H1 (cell line): Measurements from ENCODE around the gene TBC1D20. TPM values are rescaled to one million over a fixed set of nuclear protein-coding genes. Genes with fewer than 3 reads are reported as not detected.

ENCODE experiments used
- CTCF ChIA-PET: fragments of 300-600 bp; sonication (Branson Sonifier 250); formaldehyde crosslinking; loops from one replicate; lab custom pipeline; 2021; ENCODE audit not compliant: partially characterized antibody; lab: Charles Lee
- POLR2A ChIA-PET: fragments of 300-600 bp; sonication (Branson Sonifier 250); formaldehyde crosslinking; loops from one replicate; lab custom pipeline; 2021; ENCODE audit warnings: inconsistent platforms; ENCODE audit not compliant: partially characterized antibody; lab: Charles Lee
- DNase-seq, 2 experiments: peaks; one replicate each; pipeline versions ENCODE4 v3.0.0 to v3.0.0-alpha.2; 2010 to 2022; ENCODE audit warnings: low spot score in 2 of 2, low read depth in 1 of 2, mixed read lengths in 1 of 2
- FAIRE-seq: peaks from 2 replicates; lab custom pipeline; 2011; peaks lifted over from hg19 to GRCh38; lab: Jason Lieb, UNC
- H2AFZ ChIP-seq: 2 replicates; pipeline ENCODE4 v1.8.1; 2012; ENCODE audit warnings: low read length, inconsistent platforms
- H2AK5ac ChIP-seq: 2 replicates; pipeline ENCODE4 v1.6.1; 2013; ENCODE audit warnings: low read depth, low read length
- H2BK120ac ChIP-seq: replicated peaks from 2 replicates; pipeline ENCODE3; 2013; ENCODE audit warnings: low read depth, low read length, inconsistent platforms
- H2BK12ac ChIP-seq: 2 replicates; pipeline ENCODE4 v1.6.1; 2013; ENCODE audit warnings: low read depth, low read length
- H2BK15ac ChIP-seq: 2 replicates; pipeline ENCODE4 v1.6.1; 2013; ENCODE audit warnings: low read length
- H2BK20ac ChIP-seq: 2 replicates; pipeline ENCODE4 v1.6.1; 2013; ENCODE audit warnings: low read length
- H2BK5ac ChIP-seq: 2 replicates; pipeline ENCODE4 v1.6.1; 2013; ENCODE audit warnings: low read depth, low read length
- H3K14ac ChIP-seq: 2 replicates; pipeline ENCODE4 v1.6.1; 2013; ENCODE audit warnings: inconsistent platforms; ENCODE audit not compliant: insufficient read length
- H3K18ac ChIP-seq: 2 replicates; pipeline ENCODE4 v1.6.1; 2013; ENCODE audit warnings: low read length; ENCODE audit errors: extremely low read depth
- H3K23ac ChIP-seq: 2 replicates; pipeline ENCODE4 v1.6.1; 2013; ENCODE audit warnings: inconsistent platforms; ENCODE audit not compliant: insufficient read length
- H3K23me2 ChIP-seq: 2 replicates; pipeline ENCODE4 v1.6.1; 2013; ENCODE audit warnings: low read depth, low read length
- H3K27ac ChIP-seq: 2 replicates; pipeline ENCODE4 v1.6.1; 2011; ENCODE audit warnings: low read depth, low read length, inconsistent platforms
- H3K27me3 ChIP-seq, 4 experiments: replicated peaks in 1 of 4; 1 replicate in 1 of 4; 2 replicates in 3 of 4; pipeline versions ENCODE4 v1.6.1 to v1.8.1; 2011 to 2013; ENCODE audit warnings: low read length in 3 of 4, mild to moderate bottlenecking in 3 of 4, inconsistent platforms in 2 of 4, mixed read lengths in 2 of 4, moderate library complexity in 1 of 4; ENCODE audit not compliant: control insufficient read depth in 3 of 4, insufficient read depth in 3 of 4; ENCODE audit errors: extremely low read depth in 1 of 4
- H3K36me3 ChIP-seq, 4 experiments: 2 replicates each; pipeline versions ENCODE4 v1.6.1 to v1.8.1; 2011 to 2013; ENCODE audit warnings: mild to moderate bottlenecking in 4 of 4, low read length in 3 of 4, moderate library complexity in 2 of 4, control low read depth in 1 of 4, inconsistent platforms in 1 of 4; ENCODE audit not compliant: insufficient read depth in 4 of 4, control insufficient read depth in 2 of 4
- H3K4ac ChIP-seq: replicated peaks from 2 replicates; pipeline ENCODE3; 2013; ENCODE audit warnings: low read length, low read depth, mixed read lengths, inconsistent platforms; ENCODE audit not compliant: insufficient read length
- H3K4me1 ChIP-seq, 4 experiments: replicated peaks in 1 of 4; 1 replicate in 1 of 4; 2 replicates in 3 of 4; pipeline versions ENCODE4 v1.6.1 to v1.8.1; 2011 to 2013; ENCODE audit warnings: low read length in 3 of 4, inconsistent platforms in 2 of 4, mixed read lengths in 1 of 4; ENCODE audit not compliant: insufficient read depth in 4 of 4, control insufficient read depth in 3 of 4
- H3K4me2 ChIP-seq, 2 experiments: 2 replicates each; pipeline versions ENCODE4 v1.6.1 to v1.8.1; 2011 to 2013; ENCODE audit warnings: low read depth in 2 of 2, low read length in 2 of 2, control low read depth in 1 of 2, inconsistent platforms in 1 of 2, mild to moderate bottlenecking in 1 of 2; ENCODE audit not compliant: insufficient read depth in 1 of 2
- H3K4me3 ChIP-seq, 4 experiments: fragments of 200-600, 300-600 bp in 1 of 4; sonication (generic), shearing (Covaris generic), sonication (Bioruptor Twin) in 1 of 4; 2 replicates each; pipeline versions ENCODE4 v1.5.1 to v1.8.1; 2011 to 2016; ENCODE audit warnings: low read length in 4 of 4, low read depth in 3 of 4, control low read depth in 2 of 4, inconsistent platforms in 2 of 4, mild to moderate bottlenecking in 2 of 4, mixed read lengths in 1 of 4, moderate library complexity in 1 of 4; ENCODE audit not compliant: insufficient read depth in 2 of 4; ENCODE audit errors: extremely low read depth in 1 of 4
- H3K56ac ChIP-seq: replicated peaks from 2 replicates; pipeline ENCODE3; 2013; ENCODE audit warnings: low read depth, mild to moderate bottlenecking, mixed read lengths, low read length, inconsistent platforms; ENCODE audit not compliant: insufficient read length
- H3K79me1 ChIP-seq: 2 replicates; pipeline ENCODE4 v1.6.1; 2013; ENCODE audit warnings: low read depth, low read length, control low read depth
- H3K79me2 ChIP-seq, 2 experiments: 2 replicates each; pipeline versions ENCODE4 v1.6.1 to v1.8.1; 2012 to 2013; ENCODE audit warnings: low read length in 2 of 2, mild to moderate bottlenecking in 2 of 2, inconsistent platforms in 1 of 2; ENCODE audit not compliant: insufficient read depth in 2 of 2, control insufficient read depth in 1 of 2
- H3K9ac ChIP-seq, 4 experiments: replicated peaks in 1 of 4; 1 replicate in 1 of 4; 2 replicates in 3 of 4; pipeline versions ENCODE4 v1.6.1 to v1.8.1; 2011 to 2013; ENCODE audit warnings: low read depth in 3 of 4, low read length in 3 of 4, control low read depth in 2 of 4, mild to moderate bottlenecking in 2 of 4, moderate library complexity in 2 of 4, inconsistent platforms in 1 of 4; ENCODE audit errors: extremely low read depth in 1 of 4
- H3K9me3 ChIP-seq, 2 experiments: 2 replicates each; pipeline versions ENCODE4 v1.6.1 to v1.8.1; 2012 to 2013; ENCODE audit warnings: mild to moderate bottlenecking in 2 of 2, moderate library complexity in 2 of 2, control low read depth in 1 of 2, inconsistent platforms in 1 of 2, low read depth in 1 of 2, low read length in 1 of 2, mixed read lengths in 1 of 2; ENCODE audit not compliant: insufficient read depth in 2 of 2
- H4K20me1 ChIP-seq, 2 experiments: replicated peaks in 1 of 2; 2 replicates each; pipeline versions ENCODE3 to v1.8.1; 2011 to 2013; ENCODE audit warnings: inconsistent platforms in 2 of 2, low read length in 2 of 2, mild to moderate bottlenecking in 1 of 2; ENCODE audit not compliant: insufficient read depth in 2 of 2, control insufficient read depth in 1 of 2
- H4K5ac ChIP-seq: 2 replicates; pipeline ENCODE4 v1.6.1; 2013; ENCODE audit warnings: low read length, low read depth, mixed read lengths, inconsistent platforms; ENCODE audit not compliant: insufficient read length
- H4K8ac ChIP-seq: 2 replicates; pipeline ENCODE4 v1.8.0; 2013; ENCODE audit warnings: mild to moderate bottlenecking, moderate library complexity, low read length, inconsistent platforms; ENCODE audit not compliant: insufficient read depth; ENCODE audit errors: extremely low read depth
- H4K91ac ChIP-seq: replicated peaks from 2 replicates; pipeline ENCODE3; 2013; ENCODE audit warnings: low read length, mixed read lengths, inconsistent platforms; ENCODE audit not compliant: insufficient read length
- CHD1 ChIP-seq: IDR thresholded peaks from 2 replicates; pipeline ENCODE4 v1.6.1; 2012; ENCODE audit warnings: low read depth, low read length, improper control_type of control experiment
- EZH2 ChIP-seq: fragments of 200-600 bp; sonication (generic); IDR thresholded peaks from 2 replicates; pipeline ENCODE4 v1.7.1; 2012; ENCODE audit warnings: low read depth, mild to moderate bottlenecking, moderate library complexity, low read length, inconsistent platforms; ENCODE audit not compliant: severe bottlenecking
- GTF2F1 ChIP-seq: IDR thresholded peaks from 2 replicates; pipeline ENCODE4 v1.6.1; 2012; ENCODE audit warnings: low read depth, low read length, improper control_type of control experiment, borderline replicate concordance
- NANOG ChIP-seq: IDR thresholded peaks from 2 replicates; pipeline ENCODE4 v1.6.1; 2011; ENCODE audit warnings: low read length, low read depth, mild to moderate bottlenecking, inconsistent platforms; ENCODE audit not compliant: insufficient read depth, poor library complexity, severe bottlenecking
- POLR2AphosphoS5 ChIP-seq: IDR thresholded peaks from 2 replicates; pipeline ENCODE4 v1.6.1; 2011; ENCODE audit warnings: low read depth, low read length
- WGBS, 2 experiments: shearing (Covaris generic) in 1 of 2; methylation state at CpG; one replicate each; pipeline versions ENCODE4 v1.1.6 to v1.1.7; 2013 to 2015; ENCODE audit warnings: low lambda C conversion rate in 2 of 2, mixed read lengths in 2 of 2, inconsistent platforms in 1 of 2, low coverage in 1 of 2, missing lambda C conversion rate in 1 of 2; ENCODE audit not compliant: insufficient replicate concordance in 2 of 2, insufficient coverage in 1 of 2, insufficient read length in 1 of 2; ENCODE audit errors: extremely low coverage in 1 of 2, missing lambda C conversion rate in 1 of 2; 5-methylcytosine and 5-hydroxymethylcytosine counted together
- polyA plus RNA-seq, 7 experiments: library from polyadenylated mRNA; depleted of rRNA in 3 of 7; stranded (reverse) in 5 of 7; unstranded in 2 of 7; fragments of >200 nt in 5 of 7; fragments of 200-250 nt in 2 of 7; gene quantifications; 1 replicate in 5 of 7; 2 replicates in 1 of 7; 4 replicates in 1 of 7; pipeline versions ENCODE4 v1.2.1 to v1.2.3, GENCODE V29; 2011 to 2013; ENCODE audit warnings: missing spikeins in 2 of 7, mixed read lengths in 2 of 7
- total RNA-seq: library from RNA; stranded (reverse); fragmentation: NEBNext Ultra II Directional; extraction: Animal tissue kit (Norgen Biotek cat#: 25700); gene quantifications from 2 replicates; pipeline ENCODE4 v1.2.1, GENCODE V29; 2021

TBC1D20 gene
- total and polyA plus RNA-seq, 2 of the 8 experiments (the other 6 are each of a cell fraction or from before 2014, with no cell fraction given): 14.5 to 17.1 TPM

DNA sequence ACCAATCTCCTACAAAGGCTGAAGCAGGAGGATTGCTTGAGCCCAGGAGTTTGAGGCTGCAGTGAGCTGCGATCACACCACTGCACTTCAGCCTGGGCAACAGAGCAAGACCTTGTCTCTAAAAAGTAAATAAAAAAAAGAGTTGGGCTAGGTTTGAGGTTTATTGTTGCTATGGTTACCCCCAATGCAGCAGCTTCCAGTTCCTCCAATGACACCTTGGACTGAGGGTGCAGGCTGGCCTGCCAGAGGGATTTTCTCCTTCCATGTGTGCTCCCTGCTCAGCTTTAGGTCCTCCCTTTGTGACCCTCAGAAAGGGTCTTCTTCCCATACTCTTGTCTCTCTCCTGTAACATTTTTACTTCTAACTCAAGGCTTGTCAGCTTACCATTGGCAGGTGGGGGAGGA, 10.6 kb upstream of the TBC1D20 start:
- peaks cover 15 to 24% of the 10 kb centered on the region in 2 experiments for H3K9me3 ChIP-seq
- no peak overlapping the region for H2BK120ac ChIP-seq
- no peak overlapping the region for H3K4me2 ChIP-seq
- WGBS, 2 experiments: 100% methylated on average over 1 of the region's 1 CpG; no CpG with 5 or more reads in 1 of the 2 experiments
- no peak overlapping the region for H3K14ac ChIP-seq
- POLR2A ChIA-PET: interaction anchor here (1.1 to 4.4 kb wide), 3 partner anchors 11 to 110 kb away, joined by 3 to 26 read pairs (median 3); partner anchors contain the start of genes CSNK2A1 and TBC1D20
- H3K9ac ChIP-seq: no peak overlapping the region
- no peak for TF ChIP-seq EZH2
- TF ChIP-seq POLR2AphosphoS5: peak; percentile 62; the same call in 1 of the 2 replicates
- TF ChIP-seq NANOG: no peak
- 0 out of 2 replicates have a peak, but pooled peaks have one; percentile 23 for TF ChIP-seq GTF2F1
- no peak for TF ChIP-seq CHD1
- H3K36me3 ChIP-seq: peaks cover 0 to 8% (median 4%) of the 10 kb centered on the region in 4 experiments; a peak in 6 of 8 replicates
- no peaks in the 10 kb centered on the region for H3K27me3 ChIP-seq
- FAIRE-seq: no peak
- no peak overlapping the region for H3K23ac ChIP-seq
- no peaks in the 10 kb centered on the region for H3K4me1 ChIP-seq
- H4K8ac ChIP-seq: no peak overlapping the region
- CTCF ChIA-PET: interaction anchor here (1.9 kb wide), 1 partner anchor 42 kb away, joined by 7 read pairs; no protein-coding TSS in a partner anchor
- H4K5ac ChIP-seq: no peak overlapping the region
- DNase-seq: no peak
- no peak overlapping the region for H2BK20ac ChIP-seq
- H3K79me2 ChIP-seq: no peaks in the 10 kb centered on the region
- no peak overlapping the region for H3K4ac ChIP-seq
- H3K56ac ChIP-seq: no peak overlapping the region
- no peak overlapping the region for H3K4me3 ChIP-seq
- H4K20me1 ChIP-seq: no peaks in the 10 kb centered on the region
- no peak overlapping the region for H4K91ac ChIP-seq
- no peak overlapping the region for H3K18ac ChIP-seq
- no peak overlapping the region for H2AFZ ChIP-seq
- H2BK15ac ChIP-seq: no peak overlapping the region
- no peak overlapping the region for H2AK5ac ChIP-seq
- no peak overlapping the region for H3K27ac ChIP-seq
- no peak overlapping the region for H2BK12ac ChIP-seq
- no peaks in the 10 kb centered on the region for H3K79me1 ChIP-seq
- no peak overlapping the region for H2BK5ac ChIP-seq
- H3K23me2 ChIP-seq: no peaks in the 10 kb centered on the region
